Testis (tissue), 3 donors: Measurements from ENCODE around the gene STX16. TPM values are rescaled to one million over a fixed set of nuclear protein-coding genes. Genes with fewer than 3 reads are reported as not detected.

Source experiments
- DNase-seq: peaks from one replicate; pipeline ENCODE4 v3.0.0-alpha.2; 2019
- H3K27ac ChIP-seq, 2 donors: fragments of 200-600 bp; sonication (generic); one replicate each; pipeline ENCODE4 v1.5.1; 2019
- H3K27me3 ChIP-seq: fragments of 200-600 bp; sonication (generic); one replicate; pipeline ENCODE4 v1.5.1; 2019
- H3K36me3 ChIP-seq: fragments of 200-600 bp; sonication (generic); one replicate; pipeline ENCODE4 v1.5.1; 2017; ENCODE audit warnings: low read depth; ENCODE audit errors: missing control alignments
- H3K4me1 ChIP-seq: fragments of 200-600 bp; sonication (generic); one replicate; pipeline ENCODE4 v1.5.1; 2019
- H3K4me3 ChIP-seq, 2 donors: fragments of 200-600 bp; sonication (generic); one replicate each; pipeline ENCODE4 v1.5.1; 2017 to 2019
- H3K9me3 ChIP-seq: fragments of 200-600 bp; sonication (generic); one replicate; pipeline ENCODE4 v1.5.1; 2017
- POLR2A ChIP-seq: fragments of 450-650 bp; IDR thresholded peaks from one replicate; pipeline ENCODE4 v1.6.1; 2017; ENCODE audit warnings: antibody characterized with exemption, mild to moderate bottlenecking, moderate library complexity
- WGBS, 2 donors: methylation state at CpG; one replicate each; pipeline ENCODE4 v1.1.5; 2018; 5-methylcytosine and 5-hydroxymethylcytosine counted together
- intact Hi-C: fragments of 100-400 bp; cut with DNase I; formaldehyde crosslinking; loops from one replicate; pipeline ENCODE4 v1.15.1; 2023; ENCODE audit warnings: low total_unique reads
- polyA plus RNA-seq: library from polyadenylated mRNA; stranded (reverse); fragments of 350-450 nt; fragmentation: Illumina TruSeq; extraction: RNeasy Lipid Tissue Mini Kit (QIAGEN cat#74804); gene quantifications from one replicate; pipeline ENCODE4 v1.2.3, GENCODE V29; 2014; ENCODE audit warnings: low read depth, low replicate concordance; ENCODE audit not compliant: insufficient read depth
- total RNA-seq, 2 donors: library from RNA; depleted of rRNA; stranded (reverse); fragments of >200 nt; gene quantifications; one replicate each; pipeline ENCODE4 v1.2.3, GENCODE V29; 2016
- TF ChIP-seq, protein P1 (sequence below), 3 experiments: fragments of 450-650 bp in 2 of 3; fragments of 200-600 bp in 1 of 3; sonication (generic) in 1 of 3; IDR thresholded peaks; one replicate each; pipeline ENCODE4 v1.5.1; 2016 to 2019; ENCODE audit warnings: antibody characterized with exemption in 3 of 3, mild to moderate bottlenecking in 2 of 3, moderate library complexity in 1 of 3

STX16 gene
- total and polyA plus RNA-seq, 3 donors from 2014 or later: 79.3 to 124 (median 107) TPM

DNA sequence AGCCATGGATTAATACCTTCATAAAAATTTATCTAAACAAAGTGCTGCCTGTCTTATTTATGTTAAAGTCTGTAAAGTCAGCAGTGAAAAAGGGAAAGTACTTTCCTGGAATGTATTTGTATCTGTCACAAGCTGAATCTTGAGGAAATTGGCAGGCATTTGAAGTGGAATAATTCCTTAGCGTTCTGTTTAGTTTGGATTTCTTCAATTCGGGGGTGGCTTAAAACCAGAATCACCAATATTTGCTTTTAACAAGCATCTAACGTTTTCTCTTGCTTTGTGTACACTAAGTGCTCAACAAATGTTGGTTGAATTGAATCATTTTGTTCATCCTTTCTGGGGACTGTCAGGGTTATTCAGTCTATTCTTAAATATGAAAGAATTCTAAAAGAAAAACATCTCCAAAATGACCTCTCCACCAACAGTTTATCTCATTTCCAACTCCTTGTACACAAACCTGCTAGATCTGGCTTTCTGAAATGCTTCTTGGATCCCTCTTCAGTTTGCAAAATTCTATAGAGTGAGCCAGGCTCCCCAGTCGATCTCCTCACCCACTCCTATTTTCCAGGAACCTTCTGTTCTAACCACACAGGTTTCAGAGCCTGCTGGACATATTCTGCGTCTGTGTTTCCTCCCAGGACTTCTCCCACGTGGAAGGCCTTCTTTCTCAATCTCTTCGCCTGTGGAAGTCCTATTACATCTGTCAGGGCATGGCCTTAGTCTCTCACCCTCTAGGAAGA, 39.5 kb downstream of the STX16 start:
- TF ChIP-seq, protein P1, sequence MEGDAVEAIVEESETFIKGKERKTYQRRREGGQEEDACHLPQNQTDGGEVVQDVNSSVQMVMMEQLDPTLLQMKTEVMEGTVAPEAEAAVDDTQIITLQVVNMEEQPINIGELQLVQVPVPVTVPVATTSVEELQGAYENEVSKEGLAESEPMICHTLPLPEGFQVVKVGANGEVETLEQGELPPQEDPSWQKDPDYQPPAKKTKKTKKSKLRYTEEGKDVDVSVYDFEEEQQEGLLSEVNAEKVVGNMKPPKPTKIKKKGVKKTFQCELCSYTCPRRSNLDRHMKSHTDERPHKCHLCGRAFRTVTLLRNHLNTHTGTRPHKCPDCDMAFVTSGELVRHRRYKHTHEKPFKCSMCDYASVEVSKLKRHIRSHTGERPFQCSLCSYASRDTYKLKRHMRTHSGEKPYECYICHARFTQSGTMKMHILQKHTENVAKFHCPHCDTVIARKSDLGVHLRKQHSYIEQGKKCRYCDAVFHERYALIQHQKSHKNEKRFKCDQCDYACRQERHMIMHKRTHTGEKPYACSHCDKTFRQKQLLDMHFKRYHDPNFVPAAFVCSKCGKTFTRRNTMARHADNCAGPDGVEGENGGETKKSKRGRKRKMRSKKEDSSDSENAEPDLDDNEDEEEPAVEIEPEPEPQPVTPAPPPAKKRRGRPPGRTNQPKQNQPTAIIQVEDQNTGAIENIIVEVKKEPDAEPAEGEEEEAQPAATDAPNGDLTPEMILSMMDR (IDR thresholded peaks at IDR 0.05): no peak
- no peak for TF ChIP-seq POLR2A
- DNase-seq: peak; percentile 51
- Histone ChIP-seq H3K27ac (peak overlapping the region; percentile 37 to 93), H3K4me1 (peaks cover 24% of the 10 kb centered on the region), H3K4me3 (no peak overlapping the region), H3K27me3 (no peaks in the 10 kb centered on the region), H3K9me3 (no peaks in the 10 kb centered on the region), H3K36me3 (no peaks in the 10 kb centered on the region)
- WGBS, 2 donors: 39 to 41% methylated on average over 7 of the region's 7 CpGs
- intact Hi-C loops: no loop called here

DNA sequence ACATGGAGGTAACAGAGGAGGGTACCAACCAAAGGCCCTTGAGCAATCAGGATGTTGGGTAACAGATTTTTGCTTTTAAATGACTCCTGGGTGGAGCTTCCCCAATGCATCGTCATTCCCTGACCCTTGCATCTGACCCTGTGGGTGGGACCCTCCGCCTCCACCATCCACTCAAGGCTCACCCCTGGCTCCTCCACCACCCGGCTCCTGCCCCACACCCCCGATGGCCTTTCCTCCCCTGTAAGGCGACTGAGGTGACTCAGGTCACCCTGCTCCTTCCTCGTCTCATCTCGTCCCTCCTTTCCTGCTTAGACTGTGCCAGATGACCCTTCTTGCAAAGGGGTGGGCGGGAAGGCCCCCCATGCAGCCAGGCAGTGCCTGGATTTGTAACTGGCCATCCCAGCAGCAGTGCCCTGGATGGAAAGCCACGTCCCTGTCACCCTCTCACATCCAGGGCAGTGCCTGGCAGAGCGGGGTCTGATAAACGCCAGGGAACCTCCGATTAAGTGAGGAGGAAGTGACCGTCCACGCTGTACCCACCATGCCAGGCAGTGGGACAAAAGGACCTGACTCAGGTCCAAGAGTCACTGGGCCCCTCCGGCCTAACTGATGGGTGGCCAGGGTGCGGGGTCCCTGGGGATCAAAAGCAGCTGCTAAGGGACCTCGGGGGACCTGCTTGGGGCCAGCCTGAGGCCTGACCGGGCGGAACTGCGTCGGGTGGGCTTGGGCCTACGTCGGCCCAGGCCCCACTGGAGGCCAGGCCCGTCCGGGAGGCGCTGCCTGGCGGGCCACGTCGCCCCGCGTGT, 40.9 kb downstream of the STX16 start:
- TF ChIP-seq POLR2A: no peak
- TF ChIP-seq, protein P1 (IDR thresholded peaks at IDR 0.05): no peak
- H3K27me3 ChIP-seq: no peaks in the 10 kb centered on the region
- DNase-seq: no peak
- no peaks in the 10 kb centered on the region for H3K9me3 ChIP-seq
- intact Hi-C loops: no loop called here
- H3K36me3 ChIP-seq: no peaks in the 10 kb centered on the region
- H3K4me1 ChIP-seq: peaks cover 24% of the 10 kb centered on the region
- H3K4me3 ChIP-seq: no peak overlapping the region
- peak overlapping the region; percentile 69 to 93 for H3K27ac ChIP-seq
- WGBS, 2 donors: 53 to 75% methylated on average over 17 to 19 of the region's 31 CpGs

DNA sequence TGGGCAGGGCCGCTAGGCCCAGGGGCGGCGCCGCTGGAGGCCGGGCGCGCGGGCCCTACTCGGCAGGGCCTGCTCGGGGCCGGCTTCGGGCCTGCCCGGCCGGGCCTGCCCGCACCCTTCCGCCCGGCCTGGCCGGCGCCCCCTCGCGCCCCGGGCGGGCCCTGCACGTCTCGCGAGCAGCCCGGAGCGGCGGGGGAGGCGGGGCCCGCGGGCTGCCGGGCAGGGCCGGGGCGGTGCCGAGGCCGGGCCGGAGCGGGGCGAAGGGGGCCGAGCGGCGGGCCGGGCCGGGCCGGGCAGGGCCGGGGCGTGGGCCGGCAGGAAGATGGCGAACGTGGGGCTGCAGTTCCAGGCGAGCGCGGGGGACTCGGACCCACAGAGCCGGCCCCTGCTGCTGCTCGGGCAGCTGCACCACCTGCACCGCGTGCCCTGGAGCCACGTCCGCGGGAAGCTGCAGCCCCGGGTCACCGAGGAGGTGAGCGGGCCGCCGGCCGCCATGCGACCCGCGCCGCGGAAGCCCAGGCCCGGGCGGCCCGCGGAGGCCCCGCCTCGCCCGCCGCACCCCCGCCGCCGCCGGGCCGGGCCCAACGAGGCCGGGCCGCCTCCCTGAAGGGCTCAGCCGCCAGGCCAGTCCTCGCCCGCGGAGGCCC, 41.6 kb downstream of the STX16 start, which contains the start of gene NPEPL1:
Gene NPEPL1, plus strand, starts transcription at position 222 of the 647 bp plus-strand sequence. Its CDS starts 101 bp downstream, at position 323.
- Histone ChIP-seq H3K27ac (peak within 1 kb of the TSS; percentile 69 to 93), H3K9me3 (no peaks in the 10 kb centered on the region), H3K27me3 (no peaks in the 10 kb centered on the region), H3K36me3 (no peaks in the 10 kb centered on the region), H3K4me1 (peaks cover 24% of the 10 kb centered on the region), H3K4me3 (peak within 1 kb of the TSS; percentile 47 to 54)
- WGBS, 2 donors: 5% methylated on average over 44 of the region's 93 CpGs; no CpG with 5 or more reads in 1 of the 2 donors
- TF ChIP-seq, protein P1 (IDR thresholded peaks at IDR 0.05): peak in 1 of 3 experiments; percentile 64
- no peak for TF ChIP-seq POLR2A
- peak; percentile 50 for DNase-seq
- intact Hi-C loops: no loop called here

DNA sequence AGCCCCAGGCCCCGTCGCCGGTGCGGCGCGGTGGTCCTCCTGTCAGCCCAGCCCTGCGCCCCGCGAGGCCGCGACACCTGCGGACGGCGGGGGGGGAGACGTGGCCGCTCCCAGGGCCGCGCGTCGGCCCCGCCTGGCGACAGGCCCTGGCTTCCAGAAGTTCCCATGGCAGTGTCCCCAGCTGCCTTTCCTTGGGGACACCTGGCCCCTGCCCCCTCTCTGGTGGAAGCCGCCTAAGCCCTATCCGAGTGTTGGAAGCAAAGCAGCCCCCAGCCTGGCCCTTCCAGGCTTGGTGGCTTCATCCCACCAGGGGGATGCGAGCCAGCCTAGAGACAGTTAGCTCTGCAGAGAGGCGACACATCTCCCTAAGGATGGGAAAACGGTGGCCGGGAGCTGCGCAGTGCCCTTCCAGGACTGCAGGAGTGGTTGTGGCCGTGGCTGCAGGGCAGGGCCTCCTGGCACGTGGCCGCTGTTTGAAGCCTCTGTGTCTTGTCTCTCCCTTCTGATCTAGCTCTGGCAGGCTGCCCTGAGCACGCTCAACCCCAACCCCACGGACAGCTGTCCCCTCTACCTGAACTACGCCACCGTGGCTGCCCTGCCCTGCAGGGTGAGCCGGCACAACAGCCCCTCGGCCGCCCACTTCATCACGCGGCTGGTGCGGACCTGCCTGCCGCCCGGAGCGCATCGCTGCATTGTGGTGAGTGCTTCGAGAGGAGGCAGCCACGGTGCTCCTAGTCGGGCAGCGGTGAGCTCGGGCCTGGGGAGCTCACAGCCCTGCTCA, 42.3 kb downstream of the STX16 start:
- Histone ChIP-seq H3K9me3 (no peaks in the 10 kb centered on the region), H3K4me3 (peak overlapping the region; percentile 47 to 54), H3K4me1 (peaks cover 24% of the 10 kb centered on the region), H3K36me3 (no peaks in the 10 kb centered on the region), H3K27me3 (no peaks in the 10 kb centered on the region), H3K27ac (peak overlapping the region; percentile 19 to 77)
- DNase-seq: peak; percentile 33
- 18 to 62% methylated on average over 4 to 34 of the region's 51 CpGs for WGBS, 2 donors
- no peak for TF ChIP-seq POLR2A
- TF ChIP-seq, protein P1 (IDR thresholded peaks at IDR 0.05): no peak
- intact Hi-C loops: no loop called here
